AG04450 (cell line): ENCODE measurements around the gene SNHG17. TPM values are rescaled to one million over a fixed set of nuclear protein-coding genes. Genes with fewer than 3 reads are reported as not detected.
"Not testable (repeated sequence)": the region's sequence is repeated elsewhere in the genome, so short reads cannot be mapped to it uniquely, and the experiment has no call there.

ENCODE experiments used
- CTCF ChIA-PET: fragments of 300-600, 350-600 bp; formaldehyde crosslinking; extraction: SDS; loops from one replicate; lab custom pipeline; 2022; ENCODE audit warnings: antibody characterized with exemption, inconsistent platforms; lab: Charles Lee
- POLR2A ChIA-PET: fragments of 350-600 bp; formaldehyde crosslinking; extraction: SDS; loops from one replicate; lab custom pipeline; 2021; ENCODE audit warnings: antibody characterized with exemption, inconsistent platforms; lab: Yijun Ruan, JAX
- DNase-seq: peaks from one replicate; pipeline ENCODE4 v3.0.0-alpha.2; 2011; ENCODE audit warnings: low read depth, low spot score
- H3K27ac ChIP-seq: one replicate; pipeline ENCODE4 v1.5.1; 2012; ENCODE audit warnings: low read depth, low read length, control low read depth
- H3K27me3 ChIP-seq: one replicate; pipeline ENCODE4 v1.6.0; 2012; ENCODE audit warnings: low read length; ENCODE audit not compliant: control insufficient read depth, insufficient read depth
- H3K4me3 ChIP-seq: 2 replicates; pipeline ENCODE4 v1.5.1; 2011; ENCODE audit warnings: mild to moderate bottlenecking, low read depth, low read length, control low read depth
- H3K9me3 ChIP-seq: 2 replicates; pipeline ENCODE4 v1.5.1; 2012; ENCODE audit warnings: low read length; ENCODE audit not compliant: control insufficient read depth, insufficient read depth
- polyA plus RNA-seq: library from polyadenylated mRNA; depleted of rRNA; stranded (reverse); fragments of >200 nt; gene quantifications from 2 replicates; pipeline ENCODE4 v1.2.3, GENCODE V29; 2011
- TF ChIP-seq, protein P1 (sequence below): IDR thresholded peaks from 2 replicates; pipeline ENCODE4 v1.5.1; 2011; ENCODE audit warnings: low read depth, low read length, control low read depth, inconsistent platforms

Gene SNHG17
- polyA plus RNA-seq, 1 experiment, result 14.4 TPM

GRCh38 chr20:38387953-38388352, 47.2 kb downstream of the SNHG17 start:
- POLR2A ChIA-PET, result no interaction called here
- no peak for DNase-seq
- Histone ChIP-seq H3K27ac (no peak overlapping the region), H3K4me3 (no peak overlapping the region), H3K9me3 (no peaks in the 10 kb centered on the region), H3K27me3 (peaks cover 23% of the 10 kb centered on the region)
- CTCF ChIA-PET, result no interaction called here
- TF ChIP-seq, protein P1, sequence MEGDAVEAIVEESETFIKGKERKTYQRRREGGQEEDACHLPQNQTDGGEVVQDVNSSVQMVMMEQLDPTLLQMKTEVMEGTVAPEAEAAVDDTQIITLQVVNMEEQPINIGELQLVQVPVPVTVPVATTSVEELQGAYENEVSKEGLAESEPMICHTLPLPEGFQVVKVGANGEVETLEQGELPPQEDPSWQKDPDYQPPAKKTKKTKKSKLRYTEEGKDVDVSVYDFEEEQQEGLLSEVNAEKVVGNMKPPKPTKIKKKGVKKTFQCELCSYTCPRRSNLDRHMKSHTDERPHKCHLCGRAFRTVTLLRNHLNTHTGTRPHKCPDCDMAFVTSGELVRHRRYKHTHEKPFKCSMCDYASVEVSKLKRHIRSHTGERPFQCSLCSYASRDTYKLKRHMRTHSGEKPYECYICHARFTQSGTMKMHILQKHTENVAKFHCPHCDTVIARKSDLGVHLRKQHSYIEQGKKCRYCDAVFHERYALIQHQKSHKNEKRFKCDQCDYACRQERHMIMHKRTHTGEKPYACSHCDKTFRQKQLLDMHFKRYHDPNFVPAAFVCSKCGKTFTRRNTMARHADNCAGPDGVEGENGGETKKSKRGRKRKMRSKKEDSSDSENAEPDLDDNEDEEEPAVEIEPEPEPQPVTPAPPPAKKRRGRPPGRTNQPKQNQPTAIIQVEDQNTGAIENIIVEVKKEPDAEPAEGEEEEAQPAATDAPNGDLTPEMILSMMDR, result no peak

- ChIA-PET POLR2A (no interaction called here), CTCF (no interaction called here)
- Histone ChIP-seq H3K9me3 (no peaks in the 10 kb centered on the region), H3K27me3 (peaks cover 22% of the 10 kb centered on the region), H3K4me3 (no peak overlapping the region), H3K27ac (no peak overlapping the region)
- DNase-seq, result no peak
- TF ChIP-seq, protein P1, result no peak
Measured at GRCh38 chr20:38386851-38387250, 48.3 kb downstream of the SNHG17 start.

DNA sequence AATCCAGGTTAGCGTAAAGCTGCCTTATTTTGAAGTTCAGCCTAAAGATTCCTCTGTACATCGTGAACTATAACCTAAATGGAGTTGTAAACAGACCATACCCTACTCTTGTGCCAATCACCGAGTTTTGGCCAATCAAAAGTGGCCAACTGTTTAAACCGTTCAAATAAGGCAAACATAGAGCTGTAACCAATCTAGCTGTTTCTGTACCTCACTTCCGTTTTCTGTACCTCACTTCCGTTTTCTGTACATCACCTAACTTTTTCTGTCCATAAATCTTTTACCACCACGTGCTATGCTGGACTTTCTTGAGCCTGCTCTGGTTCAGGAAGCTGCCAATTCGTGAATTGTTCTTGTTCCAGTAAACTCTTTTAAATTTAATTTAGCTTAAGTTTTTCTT, 49.1 kb downstream of the SNHG17 start:
- Histone ChIP-seq H3K27ac (no peak overlapping the region), H3K9me3 (no peaks in the 10 kb centered on the region), H3K4me3 (no peak overlapping the region), H3K27me3 (peaks cover 21% of the 10 kb centered on the region)
- POLR2A ChIA-PET, result no interaction called here
- TF ChIP-seq, protein P1, result no peak
- DNase-seq, result no peak
- CTCF ChIA-PET, result interaction anchor here (1.2 kb wide), 1 partner anchor 22 kb away, joined by 4 read pairs; no protein-coding TSS in a partner anchor

- no peak for DNase-seq
- ChIA-PET POLR2A (no interaction called here), CTCF (no interaction called here)
- TF ChIP-seq, protein P1, result no peak
- Histone ChIP-seq H3K4me3 (no peak overlapping the region), H3K9me3 (no peaks in the 10 kb centered on the region), H3K27ac (no peak overlapping the region), H3K27me3 (peaks cover 17% of the 10 kb centered on the region)
Measured at GRCh38 chr20:38383147-38383546, 52.0 kb downstream of the SNHG17 start.

- POLR2A ChIA-PET, CTCF ChIA-PET: not testable (repeated sequence)
Measured at GRCh38 chr20:38377838-38378237, 57.3 kb downstream of the SNHG17 start.

More at GRCh38 chr20:38377838-38378237, 57.3 kb downstream of the SNHG17 start:
- H3K4me3 ChIP-seq, H3K9me3 ChIP-seq, H3K27ac ChIP-seq, DNase-seq: not testable (repeated sequence)
- H3K27me3 ChIP-seq, result peaks cover 20% of the 10 kb centered on the region
